HAP-1 (cell line): ENCODE results near the gene CDKN1B.

Source experiments
- DNase-seq, 2 experiments: peaks; one replicate each; pipeline ENCODE4 v3.0.0-alpha.2; 2016 to 2020; ENCODE audit warnings: low spot score in 2 of 2
- H3K27me3 ChIP-seq: fragments of 250-450 bp; sonication (Bioruptor Pico); 2 replicates; pipeline ENCODE4 v1.5.1; 2020; ENCODE audit warnings: low read depth, mild to moderate bottlenecking, moderate library complexity
- H3K36me3 ChIP-seq: fragments of 250-450 bp; sonication (Bioruptor Pico); replicated peaks from 2 replicates; pipeline ENCODE4 v1.5.1; 2020; ENCODE audit warnings: mild to moderate bottlenecking
- H3K4me1 ChIP-seq: fragments of 250-450 bp; sonication (Bioruptor Pico); 2 replicates; pipeline ENCODE4 v1.5.1; 2020; ENCODE audit warnings: mild to moderate bottlenecking
- H3K4me3 ChIP-seq: fragments of 250-450 bp; sonication (Bioruptor Pico); 2 replicates; pipeline ENCODE4 v1.5.1; 2020; ENCODE audit warnings: mild to moderate bottlenecking, moderate library complexity
- H3K9me3 ChIP-seq: fragments of 250-450 bp; sonication (Bioruptor Pico); 2 replicates; pipeline ENCODE4 v1.5.1; 2020; ENCODE audit warnings: mild to moderate bottlenecking, moderate library complexity
- in situ Hi-C: fragments of 300-500 bp; cut with MboI; formaldehyde crosslinking; loops from 3 replicates; pipeline ENCODE4 v1.14.3; 2020; ENCODE audit warnings: low sequenced_read_pairs, inconsistent platforms, mixed read lengths

CDKN1B gene

GRCh38 chr12:12770262-12770661, 53.1 kb downstream of the CDKN1B start:
- in situ Hi-C loops: no loop called here
- no peak for DNase-seq

More at GRCh38 chr12:12770262-12770661, 53.1 kb downstream of the CDKN1B start:
- Histone ChIP-seq H3K9me3 (no peaks in the 10 kb centered on the region), H3K4me1 (no peaks in the 10 kb centered on the region), H3K4me3 (no peak overlapping the region), H3K36me3 (no peaks in the 10 kb centered on the region), H3K27me3 (no peaks in the 10 kb centered on the region)
